ENCODE measurements around the gene LRIG1.

- TF ChIP-seq TAF1 (IDR thresholded peaks at IDR 0.05; ENCODE audit: borderline replicate concordance, insufficient read depth, low read length), result no peak
- no peak for TF ChIP-seq POLR2AphosphoS5 (IDR thresholded peaks at IDR 0.05; ENCODE audit: low read depth, low read length)
Observed at GRCh38 chr3:66520724-66521123, 19.9 kb upstream of the LRIG1 start.

All from PFSK-1 (cell line).